Activated CD4-positive, alpha-beta T cell treated with anti-CD3 and anti-CD28 coated beads, Interleukin-2, amount 50 U/mL, for 16 hours (primary cell): Measurements from ENCODE around the gene TDRD1.
A peak's percentile ranks its signal among the peaks of the same experiment; 100 is the strongest.

Source experiments
- DNase-seq: peaks from one replicate; pipeline ENCODE4 v3.0.0-alpha.2; 2020

Gene TDRD1

DNA sequence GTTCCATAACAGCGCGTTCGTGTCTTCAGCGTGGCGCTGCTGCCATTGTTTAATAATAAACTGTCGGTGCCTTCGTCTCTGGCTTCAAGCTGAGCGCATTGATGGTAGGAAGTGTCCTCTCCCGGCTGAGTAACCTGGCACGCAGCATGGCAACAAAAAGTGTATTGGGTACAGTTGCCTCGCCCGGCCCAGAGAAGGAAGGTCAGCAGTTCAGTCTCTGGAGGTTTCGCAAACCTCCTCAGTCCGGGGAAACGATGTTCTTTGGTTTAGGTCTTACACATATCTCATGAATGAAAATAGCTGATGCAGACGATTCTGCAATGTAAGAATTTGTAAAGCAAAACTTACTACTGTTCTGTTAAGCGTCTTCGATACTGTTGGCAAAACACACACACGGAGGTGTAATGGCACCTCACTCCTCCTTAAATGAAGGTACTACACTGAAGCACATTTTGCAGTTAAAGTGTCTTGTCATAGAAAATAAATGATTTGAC is 4.4 kb upstream of the TDRD1 start:
- peak; percentile 32 for DNase-seq

DNA sequence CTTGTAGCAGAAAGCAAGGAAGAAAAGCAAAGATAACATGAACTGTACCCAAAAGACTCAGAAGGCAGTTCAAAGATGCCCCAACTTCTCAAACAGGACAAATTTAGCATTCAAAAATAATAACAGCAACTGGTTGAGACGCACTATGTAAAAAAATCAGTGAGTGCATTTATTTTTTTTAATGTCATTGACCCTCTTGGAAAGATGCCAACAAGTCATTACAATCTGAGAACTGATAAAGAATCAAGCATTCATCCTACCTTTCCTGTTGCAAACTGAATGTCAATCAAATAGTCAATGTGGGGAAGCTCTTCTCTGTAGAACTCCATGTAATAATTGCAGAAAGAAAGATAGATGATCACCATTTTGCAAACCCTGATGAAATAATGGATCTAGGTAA is 3.5 kb upstream of the TDRD1 start:
- no peak for DNase-seq

DNA sequence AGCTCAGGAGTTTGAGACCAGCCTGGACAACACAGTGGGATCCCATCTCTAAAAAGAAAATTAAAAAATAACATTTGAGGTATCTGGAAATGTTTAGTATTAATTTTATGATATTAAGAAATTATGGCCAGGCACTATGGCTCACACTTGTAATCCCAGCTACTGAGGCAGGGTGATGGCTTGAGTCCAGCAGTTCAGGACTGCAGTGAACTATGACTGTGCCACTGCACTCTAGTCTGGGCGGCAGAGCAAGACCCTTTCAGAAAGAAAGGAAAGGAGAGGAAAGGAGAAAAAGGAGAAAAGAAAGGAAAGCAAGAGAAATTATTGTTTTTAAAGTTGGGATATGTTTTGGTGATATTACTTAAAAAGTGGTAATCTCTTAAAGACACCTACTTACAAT is 2.6 kb upstream of the TDRD1 start:
- DNase-seq, result no peak

DNA sequence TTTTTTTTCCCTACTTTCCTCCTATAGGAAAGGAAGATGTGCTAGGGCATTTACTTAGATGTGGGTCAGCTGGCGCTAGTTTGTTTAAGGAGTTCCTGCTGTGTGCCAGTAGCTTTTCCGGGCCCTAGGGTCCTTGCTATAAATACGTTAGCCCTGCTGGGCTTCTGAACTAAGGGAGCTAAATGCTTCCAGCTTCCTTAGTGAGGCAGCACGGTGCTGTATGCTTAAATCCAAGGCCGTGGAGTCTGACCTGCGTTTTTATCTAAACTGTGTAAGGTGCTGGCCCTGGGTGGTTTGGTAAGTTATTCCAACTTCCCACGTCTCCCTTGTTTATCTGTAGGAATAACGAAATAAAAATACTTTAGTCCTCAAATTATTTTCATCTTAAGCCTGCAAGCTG is 594 bp downstream of the TDRD1 start:
- no peak for DNase-seq

DNA sequence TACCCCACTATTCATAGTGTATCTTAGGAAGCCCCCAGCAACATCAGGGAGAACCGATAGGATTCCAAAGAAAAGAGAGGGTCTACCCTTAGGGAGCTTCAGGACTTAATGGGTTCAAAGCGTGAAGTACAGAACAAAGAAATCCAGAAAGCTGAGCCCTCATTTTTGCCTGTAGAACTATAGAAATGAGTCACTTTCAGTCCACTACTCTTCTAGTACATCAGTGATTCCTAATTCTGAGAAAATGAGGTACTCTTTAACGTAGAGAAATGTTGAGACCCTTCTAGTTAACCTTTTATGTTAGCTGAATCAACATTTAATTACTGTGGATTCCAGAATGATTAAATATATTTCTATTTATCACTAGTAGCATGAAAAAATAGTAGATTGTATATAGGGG is 1.8 kb downstream of the TDRD1 start:
- DNase-seq, result no peak

DNA sequence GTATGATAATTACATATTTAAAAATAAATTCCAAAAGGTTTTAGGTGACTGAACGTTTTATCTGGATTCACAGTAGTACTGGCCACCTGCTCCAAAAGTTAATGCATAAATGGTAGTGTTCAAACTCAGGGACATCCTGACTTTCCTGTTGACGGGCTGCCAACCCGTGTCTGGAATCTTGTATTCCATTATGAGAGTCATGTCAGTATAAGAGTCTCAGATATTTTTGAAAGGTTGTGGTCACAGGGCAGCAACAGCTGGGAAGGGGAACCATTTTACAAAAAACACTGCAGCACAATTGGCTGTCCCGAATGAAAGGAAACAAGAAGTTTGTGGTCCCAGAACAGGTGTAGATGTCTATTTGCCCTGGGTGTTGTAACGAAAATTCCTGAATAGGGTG is 2.8 kb downstream of the TDRD1 start:
- no peak for DNase-seq

DNA sequence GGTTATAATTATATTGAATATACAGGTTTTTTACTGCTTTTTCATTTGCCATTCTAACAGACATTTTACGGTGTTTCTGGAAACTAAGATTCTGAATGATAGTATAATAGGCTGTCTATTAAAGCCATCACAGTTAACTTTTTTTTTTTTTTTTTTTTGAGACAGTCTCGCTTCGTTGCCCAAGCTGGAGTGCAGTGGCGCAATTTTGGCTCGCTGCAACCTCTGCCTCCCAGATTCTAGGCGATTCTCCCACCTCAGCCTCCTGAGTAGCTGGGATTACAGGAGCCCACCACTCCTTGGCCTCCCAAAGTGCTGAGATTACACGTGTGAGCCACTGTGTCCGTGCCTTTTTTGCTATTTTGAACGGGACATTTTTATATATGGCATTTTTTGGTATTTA is 4.4 kb downstream of the TDRD1 start:
- DNase-seq, result no peak

DNA sequence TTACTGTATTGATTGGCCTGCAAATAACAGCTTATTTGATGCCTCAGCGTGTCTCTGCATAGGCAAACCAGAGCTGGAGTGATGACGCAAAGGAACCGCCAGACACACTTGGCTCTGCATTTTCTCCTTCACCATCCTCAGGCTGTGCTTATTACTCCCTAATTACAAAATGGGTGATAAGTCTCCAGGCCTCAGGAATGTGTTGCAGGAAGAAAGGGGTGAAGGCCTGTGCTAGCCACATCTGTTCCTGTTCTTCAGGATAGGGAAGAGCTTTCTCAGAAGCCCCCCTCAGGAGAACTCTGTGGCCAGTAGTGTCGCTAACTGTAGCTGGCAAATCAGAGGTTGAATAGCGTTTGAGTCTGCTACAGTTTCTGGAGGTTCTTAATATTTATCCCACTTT is 5.1 kb downstream of the TDRD1 start:
- DNase-seq, result no peak

DNA sequence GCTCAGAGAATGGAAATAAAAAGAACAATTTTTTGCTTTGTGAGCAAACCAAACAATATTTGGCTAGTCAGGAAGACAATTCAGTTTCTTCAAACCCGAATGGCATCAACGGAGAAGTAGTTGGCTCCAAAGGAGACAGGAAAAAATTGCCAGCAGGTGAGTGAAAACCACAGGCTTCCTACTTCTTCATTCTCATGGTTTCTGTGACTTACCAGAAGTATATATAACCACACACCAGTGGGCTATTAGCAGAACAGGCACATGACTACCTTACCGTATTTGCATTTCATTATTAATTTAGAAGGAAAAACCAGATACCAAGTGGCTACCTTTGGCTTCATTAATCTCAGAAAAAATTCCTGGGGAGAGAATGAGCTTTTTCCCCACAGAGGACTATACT is 8.8 kb downstream of the TDRD1 start:
- no peak for DNase-seq

DNA sequence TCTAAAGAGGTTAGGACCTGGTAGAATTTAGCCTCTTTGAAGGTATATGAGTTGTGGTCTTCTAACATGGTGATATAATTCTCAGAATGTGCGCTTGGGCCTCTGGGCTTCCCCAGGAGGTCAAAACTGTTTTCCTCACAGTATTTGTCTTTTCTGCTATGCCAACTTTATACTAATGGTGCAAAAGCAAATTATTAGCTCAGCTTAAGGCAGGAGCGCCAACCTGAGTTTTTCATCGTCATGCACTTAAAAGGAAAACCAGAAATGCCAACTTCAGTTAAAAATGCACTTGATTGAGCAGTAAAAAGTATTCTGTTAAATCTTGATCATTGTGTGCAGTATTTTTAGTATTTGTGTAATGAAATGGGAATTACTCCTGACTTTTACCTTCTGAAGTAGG is 9.7 kb downstream of the TDRD1 start:
- no peak for DNase-seq

DNA sequence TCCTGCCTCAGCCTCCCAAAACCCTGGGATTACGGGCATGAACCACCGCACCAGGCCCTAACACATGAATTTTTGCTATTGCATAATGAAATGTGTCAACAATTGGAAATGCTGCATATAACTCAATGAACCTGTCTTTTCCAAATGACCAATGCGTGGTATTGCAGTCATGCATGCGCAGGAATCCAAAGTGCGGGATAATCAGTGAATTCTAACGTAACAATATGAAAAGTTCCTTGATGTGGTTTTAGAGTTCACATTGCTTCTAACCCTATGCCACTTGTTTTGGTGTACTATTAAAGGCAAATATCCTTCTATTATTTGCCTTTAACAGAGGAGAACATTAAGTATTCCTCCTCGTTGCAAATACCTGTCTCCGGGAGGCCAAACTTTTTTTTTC is 10.5 kb downstream of the TDRD1 start:
- DNase-seq, result no peak

DNA sequence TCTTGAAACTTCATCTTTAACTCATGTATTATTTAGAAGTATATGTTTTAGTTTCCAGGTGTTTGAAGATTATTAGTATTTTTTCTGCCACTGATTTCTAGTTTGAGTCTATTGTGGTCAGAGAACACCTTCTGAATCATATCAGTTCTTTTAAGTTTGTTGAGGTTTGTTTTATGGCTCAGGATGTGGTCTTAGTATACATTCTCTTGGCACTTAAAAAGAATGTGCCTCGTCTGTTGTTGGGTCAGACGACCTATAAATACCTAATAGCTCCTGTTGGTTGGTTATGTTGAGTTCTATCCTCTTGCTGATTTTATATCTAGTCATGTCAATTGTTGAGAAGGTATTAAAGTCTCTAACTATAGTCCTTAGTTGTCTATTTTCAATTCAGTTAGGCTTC is 15.9 kb downstream of the TDRD1 start:
- peak; percentile 54 for DNase-seq

DNA sequence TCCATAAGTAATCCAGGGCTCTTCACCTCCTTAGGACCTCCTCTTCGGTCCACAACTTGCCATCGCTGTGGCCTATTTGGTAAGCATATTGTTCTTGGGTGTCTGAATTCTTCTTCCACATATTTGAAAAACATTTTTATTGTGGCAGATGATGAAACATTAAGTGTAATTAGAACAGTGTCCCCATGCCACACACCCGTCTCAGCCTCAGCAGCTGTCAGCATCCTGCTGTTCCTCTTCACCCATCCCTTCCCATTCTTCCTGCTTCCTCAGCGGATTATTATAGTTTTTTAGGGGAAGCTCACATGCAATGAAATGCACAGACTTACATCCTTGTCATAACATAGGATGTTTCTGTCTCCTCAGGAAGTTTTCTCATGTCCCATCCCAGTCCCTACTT is 20.1 kb downstream of the TDRD1 start:
- DNase-seq, result no peak

DNA sequence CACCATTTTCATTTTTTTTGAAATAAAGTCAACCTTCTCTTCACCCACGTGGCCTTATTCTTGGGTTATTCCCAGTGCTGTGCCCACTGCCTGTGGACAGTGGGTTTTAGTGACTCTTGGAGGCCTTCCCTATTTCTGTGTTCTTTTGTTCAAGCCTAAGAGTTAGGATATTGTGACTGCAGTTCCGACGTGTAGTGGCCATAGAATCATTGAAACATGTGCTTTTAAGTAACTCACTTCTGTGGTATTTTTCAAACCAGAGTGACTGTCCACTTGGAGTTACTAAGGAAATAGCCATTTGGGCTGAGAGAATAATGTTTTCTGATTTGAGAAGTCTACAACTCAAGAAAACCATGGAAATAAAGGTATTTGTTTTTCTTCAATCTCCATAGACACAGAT is 23.7 kb downstream of the TDRD1 start:
- no peak for DNase-seq

DNA sequence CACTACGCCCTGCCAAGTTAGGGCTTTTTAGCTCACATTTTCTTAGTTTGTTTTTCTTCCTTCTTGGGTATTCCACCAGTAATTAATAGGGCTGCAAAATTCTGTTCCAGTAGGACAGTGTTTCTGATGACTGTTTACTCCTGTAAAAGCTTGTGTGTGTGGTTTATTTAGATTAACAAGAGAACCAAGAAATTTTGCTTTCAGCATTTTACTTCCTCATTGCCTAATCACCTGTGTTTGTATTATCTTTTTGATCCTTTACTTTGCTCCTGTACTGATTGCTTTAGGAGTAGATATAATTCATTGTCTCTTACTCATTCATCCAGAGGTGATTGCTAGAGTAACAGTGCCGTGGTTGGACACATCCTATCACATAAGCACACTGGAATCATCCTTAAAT is 27.7 kb downstream of the TDRD1 start:
- no peak for DNase-seq

DNA sequence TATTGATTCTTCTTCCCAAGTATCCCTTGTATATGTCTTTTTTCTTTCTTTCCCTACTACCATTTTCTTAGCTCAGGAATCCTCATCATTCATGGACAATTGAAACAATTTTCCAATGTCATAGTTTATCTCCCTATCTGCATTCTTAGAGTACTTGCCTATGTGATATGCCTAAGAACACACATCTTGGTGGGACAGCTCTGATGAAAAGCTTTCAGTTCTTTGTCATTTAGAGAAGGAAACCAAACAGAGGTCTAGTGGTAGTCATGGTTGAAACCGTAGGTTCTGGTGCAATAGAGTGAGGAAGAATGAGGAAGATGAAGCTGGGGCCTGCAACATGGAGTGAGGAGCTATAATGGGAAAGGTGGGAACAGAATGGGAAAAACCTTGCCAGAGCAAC is 28.2 kb downstream of the TDRD1 start:
- DNase-seq, result no peak

DNA sequence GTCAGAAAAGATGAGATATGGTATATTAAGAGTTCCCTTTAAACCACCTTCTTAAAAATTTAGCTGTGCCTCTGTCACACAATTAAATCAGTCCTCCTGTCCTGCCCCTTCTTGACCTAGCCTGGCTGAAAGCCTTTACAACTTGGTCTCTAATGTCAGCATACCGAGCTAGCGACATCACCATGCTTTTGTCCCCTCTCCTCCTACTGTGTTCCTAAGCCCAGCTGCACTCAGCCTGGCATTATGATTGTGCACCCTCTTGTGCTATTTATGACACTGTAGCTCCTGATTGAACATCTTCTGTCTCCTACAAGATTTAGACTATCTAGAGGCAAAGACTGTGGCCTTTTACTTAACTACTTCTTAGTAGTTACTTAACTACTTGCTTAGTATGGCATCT is 29.2 kb downstream of the TDRD1 start:
- DNase-seq, result no peak

DNA sequence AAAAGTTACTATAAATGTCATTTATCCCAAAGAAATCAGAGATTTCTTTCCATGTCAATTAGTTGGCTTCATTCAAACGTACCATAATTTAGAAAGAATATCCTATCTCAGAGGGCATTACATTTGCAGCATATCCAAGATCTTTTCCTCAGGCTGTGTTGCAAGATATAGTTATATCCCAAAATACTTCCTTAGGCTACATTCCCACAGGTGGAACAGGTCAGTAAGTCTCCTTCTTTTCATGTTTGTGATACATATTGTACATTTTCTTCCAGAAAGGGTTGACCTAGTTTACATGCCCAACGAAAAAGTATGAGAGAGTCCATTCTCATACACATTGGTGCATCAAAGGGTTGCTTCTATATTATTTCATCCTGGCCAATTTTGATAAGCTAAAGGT is 33.0 kb downstream of the TDRD1 start:
- DNase-seq, result no peak

DNA sequence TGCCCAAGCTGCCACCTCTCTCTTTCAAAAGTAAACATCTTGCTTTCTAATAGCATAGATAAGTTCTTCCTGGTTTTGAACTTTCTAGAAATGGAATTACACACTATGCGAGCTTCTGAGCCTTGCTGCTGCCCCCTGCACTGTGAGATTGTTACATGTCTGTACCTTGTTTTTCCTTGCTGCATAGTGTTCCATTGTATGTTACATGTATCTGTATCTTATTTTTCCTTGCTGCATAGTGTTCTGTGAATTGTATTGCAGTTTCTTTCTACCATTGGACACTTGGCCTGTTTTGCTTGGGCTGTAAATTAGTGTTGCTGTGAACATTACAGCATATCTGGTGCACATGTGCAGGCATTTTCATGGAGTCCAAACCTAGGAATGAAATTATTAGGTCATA is 35.9 kb downstream of the TDRD1 start:
- DNase-seq, result no peak

DNA sequence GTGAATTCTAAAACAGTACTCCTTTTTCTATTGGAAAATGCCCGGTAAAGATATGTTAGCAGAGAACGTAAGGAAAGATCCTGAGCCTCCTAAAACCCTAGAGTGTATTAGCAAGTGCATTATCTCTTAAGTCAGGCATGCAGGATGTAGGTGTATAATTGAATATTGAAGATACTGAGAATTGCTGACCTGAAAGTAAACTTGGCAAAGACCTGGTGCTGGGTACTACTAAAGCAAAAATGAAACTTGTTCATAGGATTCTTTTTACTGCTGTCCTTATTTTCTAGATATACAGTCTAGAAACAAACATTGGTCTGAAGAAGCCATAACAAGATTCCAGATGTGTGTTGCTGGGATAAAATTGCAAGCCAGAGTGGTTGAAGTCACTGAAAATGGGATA is 41.1 kb downstream of the TDRD1 start:
- no peak for DNase-seq

DNA sequence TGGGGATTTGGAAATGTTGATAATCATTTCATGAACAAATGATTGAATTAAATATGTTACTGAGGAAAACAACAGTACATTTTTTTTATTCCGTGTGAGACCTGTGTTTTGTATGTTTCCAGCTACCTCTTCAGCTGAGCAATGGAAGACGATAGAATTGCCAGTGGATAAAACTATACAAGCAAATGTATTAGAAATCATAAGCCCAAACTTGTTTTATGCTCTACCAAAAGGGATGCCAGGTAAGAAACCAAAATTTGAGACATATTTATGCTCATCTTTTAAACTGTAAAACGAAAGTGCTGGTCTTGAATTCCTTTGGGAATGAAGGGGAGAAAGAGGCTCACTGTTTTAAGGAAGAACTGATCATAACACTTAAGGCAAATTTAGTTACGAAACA is 42.1 kb downstream of the TDRD1 start:
- no peak for DNase-seq

DNA sequence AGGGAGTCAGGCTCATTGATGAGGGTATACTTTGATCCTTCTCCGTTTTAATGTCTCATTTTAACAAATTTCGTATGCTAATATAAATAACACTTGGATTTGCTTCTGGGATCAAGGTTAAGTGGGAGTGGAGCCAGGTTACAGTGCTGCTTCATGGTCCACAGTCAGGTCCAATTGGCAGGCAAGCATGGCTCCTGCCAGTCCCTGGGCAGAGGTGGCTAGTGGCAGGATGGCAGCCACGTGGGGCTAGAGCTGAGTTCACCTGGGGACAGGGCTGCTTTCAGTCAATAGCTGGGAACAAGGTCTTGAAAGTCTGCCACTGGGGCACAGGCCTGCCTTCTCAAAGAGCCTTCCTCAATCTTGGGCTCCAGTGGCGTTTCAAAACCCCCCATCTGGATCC is 43.9 kb downstream of the TDRD1 start:
- DNase-seq, result no peak

DNA sequence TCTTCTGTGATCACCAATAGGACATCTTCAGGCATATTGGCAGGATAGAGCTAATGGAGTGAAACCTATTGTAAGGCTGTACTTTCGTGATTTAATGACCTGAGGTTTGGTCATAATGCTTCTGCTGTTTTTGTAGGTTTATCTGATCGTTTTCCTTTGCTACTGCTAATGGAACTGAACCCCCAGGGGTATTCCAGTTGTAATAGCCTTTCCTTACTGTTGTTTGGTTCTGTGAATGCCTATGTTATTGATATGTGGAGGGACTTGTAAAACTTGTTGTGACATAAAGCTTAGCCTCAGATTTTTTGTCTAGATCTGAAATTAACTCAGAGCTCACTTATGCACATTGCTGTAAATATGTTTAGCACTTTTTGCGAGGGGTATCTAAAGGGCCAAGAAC is 49.0 kb downstream of the TDRD1 start:
- DNase-seq, result no peak

DNA sequence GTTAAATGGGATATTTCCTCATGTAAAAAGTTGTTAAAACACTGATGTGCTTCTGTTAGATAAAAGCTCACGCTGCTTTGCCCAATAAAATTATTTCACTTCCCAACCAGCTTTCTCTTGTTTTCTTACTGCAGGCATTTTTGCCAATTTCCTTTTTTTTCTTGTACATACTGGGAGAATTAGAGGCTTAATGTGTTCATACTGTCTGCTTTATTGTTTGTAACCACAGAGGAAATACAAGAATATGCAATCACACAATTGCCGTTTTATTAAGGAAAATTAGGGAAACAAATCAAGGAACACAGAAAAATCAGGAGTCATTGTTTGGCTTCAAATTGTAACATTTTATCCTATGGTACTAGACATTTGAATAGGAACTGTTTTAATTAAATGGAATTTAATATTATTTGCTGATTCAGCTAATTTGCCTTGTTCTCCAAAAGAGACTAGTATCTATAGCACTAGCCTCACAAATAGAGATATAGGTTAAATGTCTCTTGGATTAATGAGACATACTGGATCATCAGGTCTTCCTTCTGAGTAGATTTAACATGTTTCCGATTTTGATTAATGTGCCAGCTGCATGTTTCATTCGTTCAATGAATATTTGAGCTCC is 53.5 kb downstream of the TDRD1 start:
- no peak for DNase-seq

DNA sequence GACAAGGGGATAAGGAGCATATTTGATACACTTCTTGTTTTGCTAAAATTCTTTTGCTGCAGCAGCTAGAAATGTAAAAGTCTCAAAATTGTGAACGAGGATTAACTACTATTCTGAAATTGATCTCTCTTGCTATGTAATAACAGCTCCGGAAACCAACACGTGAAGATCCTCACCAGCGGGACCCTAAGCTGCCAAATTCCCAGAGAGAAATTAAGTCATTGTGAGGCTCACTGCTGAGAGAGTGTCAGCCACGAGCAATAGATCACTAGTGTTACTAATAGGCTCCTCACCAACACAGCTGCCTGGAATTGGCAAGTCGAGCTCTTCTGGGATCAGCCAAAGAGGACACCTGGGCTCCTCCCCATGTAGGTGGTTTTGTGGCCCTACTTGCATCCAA is 54.3 kb downstream of the TDRD1 start:
- DNase-seq, result no peak

DNA sequence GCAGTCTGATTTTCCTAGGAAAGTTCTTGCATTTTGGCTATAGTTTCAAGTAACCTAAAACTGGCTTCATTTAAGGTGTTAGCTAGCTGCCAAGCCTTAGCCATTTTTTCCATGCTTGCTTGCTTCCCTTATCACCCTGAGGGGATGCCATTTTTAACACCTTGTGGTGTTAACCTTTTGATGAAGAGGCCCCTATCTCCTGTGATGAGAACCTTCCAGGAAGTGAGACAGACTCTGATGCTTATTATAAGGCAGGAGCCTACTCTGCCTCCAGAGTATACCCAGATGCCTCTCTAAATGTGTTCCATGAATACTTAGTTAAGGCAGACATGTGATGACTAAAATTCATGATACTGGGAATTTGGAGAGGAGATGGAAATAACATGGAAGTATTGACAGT is 55.0 kb downstream of the TDRD1 start:
- no peak for DNase-seq
